HepG2 (cell line): ENCODE measurements around the gene LMNA. TPM values are rescaled to one million over a fixed set of nuclear protein-coding genes. Genes with fewer than 3 reads are reported as not detected.

Source experiments
- ASH2L ChIP-seq: fragments of 300-600, 200-600 bp; sonication (generic); IDR thresholded peaks from 2 replicates; pipeline ENCODE4 v1.7.0; 2017; ENCODE audit warnings: low read depth, mild to moderate bottlenecking, moderate library complexity, mixed read lengths, low read length; ENCODE audit not compliant: insufficient read length
- DNMT3B ChIP-seq: conservative IDR thresholded peaks from 2 replicates; pipeline ENCODE4 v1.6.1; 2016; ENCODE audit warnings: missing biosample characterization, control low read depth
- NAIF1 ChIP-seq: sonication (generic); formaldehyde crosslinking; IDR thresholded peaks from 2 replicates; pipeline ENCODE4 v1.5.0; 2020; ENCODE audit warnings: mild to moderate bottlenecking, missing genetic modification reagents, borderline replicate concordance
- ZNF234 ChIP-seq: sonication (generic); formaldehyde crosslinking; conservative IDR thresholded peaks from 2 replicates; pipeline ENCODE4 v1.5.1; 2020; ENCODE audit warnings: mild to moderate bottlenecking, missing genetic modification reagents
- ZNF430 ChIP-seq: sonication (generic); formaldehyde crosslinking; IDR thresholded peaks from 2 replicates; pipeline ENCODE4 v1.9.0; 2021; ENCODE audit warnings: mild to moderate bottlenecking, missing genetic modification reagents
- ZNF75D ChIP-seq: sonication (generic); formaldehyde crosslinking; IDR thresholded peaks from 2 replicates; pipeline ENCODE4 v1.8.1; 2023; ENCODE audit warnings: missing genetic modification reagents, mild to moderate bottlenecking, borderline replicate concordance
- ZSCAN29 ChIP-seq: sonication (generic); formaldehyde crosslinking; conservative IDR thresholded peaks from 2 replicates; pipeline ENCODE4 v1.4.0; 2020; ENCODE audit warnings: mild to moderate bottlenecking, missing genetic modification reagents
- polyA plus RNA-seq, 8 experiments: library from polyadenylated mRNA; depleted of rRNA in 3 of 8; stranded (reverse) in 7 of 8; unstranded in 1 of 8; fragments of >200 nt; fragmentation: Illumina TruSeq in 4 of 8; extraction: Trizol in 4 of 8; gene quantifications; 2 replicates each; pipeline versions ENCODE4 v1.2.1 to v1.2.3, GENCODE V29; 2011 to 2016; ENCODE audit warnings: low read depth in 4 of 8, missing spikeins in 1 of 8, mixed read lengths in 1 of 8; ENCODE audit not compliant: insufficient read depth in 1 of 8
- total RNA-seq, 5 experiments: library from RNA; depleted of rRNA; stranded (reverse); fragments of >200 nt; fragmentation: Illumina TruSeq; extraction: Trizol; gene quantifications; 2 replicates each; pipeline ENCODE4 v1.2.3, GENCODE V29; 2016; ENCODE audit warnings: low read depth in 1 of 5
- TF ChIP-seq, protein P1 (sequence below): sonication (generic); formaldehyde crosslinking; IDR thresholded peaks from 2 replicates; pipeline ENCODE4 v1.4.0; 2020; ENCODE audit warnings: missing genetic modification reagents
- TF ChIP-seq, protein P2 (sequence below): sonication (generic); formaldehyde crosslinking; IDR thresholded peaks from 2 replicates; pipeline ENCODE4 v1.8.1; 2023; ENCODE audit warnings: missing genetic modification reagents, inconsistent platforms, borderline replicate concordance
- TF ChIP-seq, protein P3 (sequence below): sonication (generic); formaldehyde crosslinking; IDR thresholded peaks from 2 replicates; pipeline ENCODE4 v1.8.0; 2022; ENCODE audit warnings: mild to moderate bottlenecking, missing genetic modification reagents, moderate library complexity
- TF ChIP-seq, protein P4 (sequence below), 2 experiments: sonication (generic) in 1 of 2; formaldehyde crosslinking in 1 of 2; IDR thresholded peaks; 2 replicates each; pipeline versions ENCODE4 v1.6.1 to v1.9.0; 2014 to 2022; ENCODE audit warnings: antibody characterized with exemption in 1 of 2, borderline replicate concordance in 1 of 2, inconsistent platforms in 1 of 2, low read depth in 1 of 2, missing genetic modification reagents in 1 of 2
- TF ChIP-seq, protein P5 (sequence below): sonication (generic); formaldehyde crosslinking; conservative IDR thresholded peaks from 2 replicates; pipeline ENCODE4 v1.8.0; 2022; ENCODE audit warnings: mild to moderate bottlenecking, moderate library complexity, missing genetic modification reagents

LMNA gene
- total and polyA plus RNA-seq, 2 of the 13 experiments (the other 11 are each of a cell fraction or from before 2014, with no cell fraction given) = 107 to 225 TPM

DNA sequence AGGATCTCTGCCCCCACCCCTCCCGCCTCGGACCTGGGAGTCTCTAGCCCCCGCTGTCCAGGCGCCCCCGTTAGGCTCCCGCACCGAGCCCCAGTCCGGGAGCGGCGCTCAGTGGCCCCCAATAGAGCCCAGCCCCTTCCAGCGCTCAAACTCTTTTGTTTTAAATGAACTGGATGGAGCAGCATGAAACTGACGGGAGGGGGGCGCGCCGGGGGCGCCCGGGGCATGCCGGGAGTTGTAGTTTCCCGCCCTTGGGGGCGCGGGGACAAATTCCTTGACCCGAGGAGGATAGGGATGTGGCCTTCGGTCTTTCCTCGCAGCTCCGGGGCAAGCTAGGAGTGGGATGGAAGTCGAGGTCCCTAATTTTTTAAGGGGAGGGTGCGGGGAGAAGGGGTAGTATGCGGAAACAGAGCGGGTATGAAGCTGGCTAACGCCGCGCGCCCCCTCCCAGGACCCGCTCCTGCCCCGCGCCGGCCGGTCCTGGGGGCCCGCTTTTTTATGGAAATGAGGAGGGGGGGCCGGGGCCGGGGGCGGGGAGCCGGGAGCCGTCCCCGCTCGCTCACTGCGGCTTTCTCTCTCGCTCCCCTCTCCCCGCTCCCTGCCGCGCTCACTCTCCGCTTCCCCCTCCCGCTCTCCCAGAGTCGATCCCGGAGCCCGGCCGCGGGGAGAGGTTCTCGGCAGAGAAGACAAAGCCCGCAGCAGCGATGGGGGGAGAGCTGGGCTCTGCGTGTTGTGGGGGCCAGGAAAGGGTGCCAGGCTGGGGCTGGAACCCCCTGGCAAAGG, 32.0 kb upstream of the LMNA start, which contains the start of gene MEX3A (continued):
- TF ChIP-seq, protein P1, sequence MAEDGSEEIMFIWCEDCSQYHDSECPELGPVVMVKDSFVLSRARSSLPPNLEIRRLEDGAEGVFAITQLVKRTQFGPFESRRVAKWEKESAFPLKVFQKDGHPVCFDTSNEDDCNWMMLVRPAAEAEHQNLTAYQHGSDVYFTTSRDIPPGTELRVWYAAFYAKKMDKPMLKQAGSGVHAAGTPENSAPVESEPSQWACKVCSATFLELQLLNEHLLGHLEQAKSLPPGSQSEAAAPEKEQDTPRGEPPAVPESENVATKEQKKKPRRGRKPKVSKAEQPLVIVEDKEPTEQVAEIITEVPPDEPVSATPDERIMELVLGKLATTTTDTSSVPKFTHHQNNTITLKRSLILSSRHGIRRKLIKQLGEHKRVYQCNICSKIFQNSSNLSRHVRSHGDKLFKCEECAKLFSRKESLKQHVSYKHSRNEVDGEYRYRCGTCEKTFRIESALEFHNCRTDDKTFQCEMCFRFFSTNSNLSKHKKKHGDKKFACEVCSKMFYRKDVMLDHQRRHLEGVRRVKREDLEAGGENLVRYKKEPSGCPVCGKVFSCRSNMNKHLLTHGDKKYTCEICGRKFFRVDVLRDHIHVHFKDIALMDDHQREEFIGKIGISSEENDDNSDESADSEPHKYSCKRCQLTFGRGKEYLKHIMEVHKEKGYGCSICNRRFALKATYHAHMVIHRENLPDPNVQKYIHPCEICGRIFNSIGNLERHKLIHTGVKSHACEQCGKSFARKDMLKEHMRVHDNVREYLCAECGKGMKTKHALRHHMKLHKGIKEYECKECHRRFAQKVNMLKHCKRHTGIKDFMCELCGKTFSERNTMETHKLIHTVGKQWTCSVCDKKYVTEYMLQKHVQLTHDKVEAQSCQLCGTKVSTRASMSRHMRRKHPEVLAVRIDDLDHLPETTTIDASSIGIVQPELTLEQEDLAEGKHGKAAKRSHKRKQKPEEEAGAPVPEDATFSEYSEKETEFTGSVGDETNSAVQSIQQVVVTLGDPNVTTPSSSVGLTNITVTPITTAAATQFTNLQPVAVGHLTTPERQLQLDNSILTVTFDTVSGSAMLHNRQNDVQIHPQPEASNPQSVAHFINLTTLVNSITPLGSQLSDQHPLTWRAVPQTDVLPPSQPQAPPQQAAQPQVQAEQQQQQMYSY = 0 out of 2 replicates have a peak, but pooled peaks have one; percentile 27
- TF ChIP-seq, protein P2, sequence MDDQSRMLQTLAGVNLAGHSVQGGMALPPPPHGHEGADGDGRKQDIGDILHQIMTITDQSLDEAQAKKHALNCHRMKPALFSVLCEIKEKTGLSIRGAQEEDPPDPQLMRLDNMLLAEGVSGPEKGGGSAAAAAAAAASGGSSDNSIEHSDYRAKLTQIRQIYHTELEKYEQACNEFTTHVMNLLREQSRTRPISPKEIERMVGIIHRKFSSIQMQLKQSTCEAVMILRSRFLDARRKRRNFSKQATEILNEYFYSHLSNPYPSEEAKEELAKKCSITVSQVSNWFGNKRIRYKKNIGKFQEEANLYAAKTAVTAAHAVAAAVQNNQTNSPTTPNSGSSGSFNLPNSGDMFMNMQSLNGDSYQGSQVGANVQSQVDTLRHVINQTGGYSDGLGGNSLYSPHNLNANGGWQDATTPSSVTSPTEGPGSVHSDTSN (CRISPR knock-in tag) = no peak
- TF ChIP-seq, protein P3, sequence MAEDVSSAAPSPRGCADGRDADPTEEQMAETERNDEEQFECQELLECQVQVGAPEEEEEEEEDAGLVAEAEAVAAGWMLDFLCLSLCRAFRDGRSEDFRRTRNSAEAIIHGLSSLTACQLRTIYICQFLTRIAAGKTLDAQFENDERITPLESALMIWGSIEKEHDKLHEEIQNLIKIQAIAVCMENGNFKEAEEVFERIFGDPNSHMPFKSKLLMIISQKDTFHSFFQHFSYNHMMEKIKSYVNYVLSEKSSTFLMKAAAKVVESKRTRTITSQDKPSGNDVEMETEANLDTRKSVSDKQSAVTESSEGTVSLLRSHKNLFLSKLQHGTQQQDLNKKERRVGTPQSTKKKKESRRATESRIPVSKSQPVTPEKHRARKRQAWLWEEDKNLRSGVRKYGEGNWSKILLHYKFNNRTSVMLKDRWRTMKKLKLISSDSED (CRISPR knock-in tag) = no peak
- TF ChIP-seq ZNF75D (CRISPR knock-in tag) (no peak), ZSCAN29 (CRISPR knock-in tag) (0 out of 2 replicates have a peak, but pooled peaks have one; percentile 19), DNMT3B (no peak), ZNF430 (CRISPR knock-in tag) (peak; percentile 65; the same call in 1 of the 2 replicates), ASH2L (peak; percentile 63), NAIF1 (CRISPR knock-in tag) (peak; percentile 44; the same call in 1 of the 2 replicates), ZNF234 (CRISPR knock-in tag) (no peak)
- TF ChIP-seq, protein P4, sequence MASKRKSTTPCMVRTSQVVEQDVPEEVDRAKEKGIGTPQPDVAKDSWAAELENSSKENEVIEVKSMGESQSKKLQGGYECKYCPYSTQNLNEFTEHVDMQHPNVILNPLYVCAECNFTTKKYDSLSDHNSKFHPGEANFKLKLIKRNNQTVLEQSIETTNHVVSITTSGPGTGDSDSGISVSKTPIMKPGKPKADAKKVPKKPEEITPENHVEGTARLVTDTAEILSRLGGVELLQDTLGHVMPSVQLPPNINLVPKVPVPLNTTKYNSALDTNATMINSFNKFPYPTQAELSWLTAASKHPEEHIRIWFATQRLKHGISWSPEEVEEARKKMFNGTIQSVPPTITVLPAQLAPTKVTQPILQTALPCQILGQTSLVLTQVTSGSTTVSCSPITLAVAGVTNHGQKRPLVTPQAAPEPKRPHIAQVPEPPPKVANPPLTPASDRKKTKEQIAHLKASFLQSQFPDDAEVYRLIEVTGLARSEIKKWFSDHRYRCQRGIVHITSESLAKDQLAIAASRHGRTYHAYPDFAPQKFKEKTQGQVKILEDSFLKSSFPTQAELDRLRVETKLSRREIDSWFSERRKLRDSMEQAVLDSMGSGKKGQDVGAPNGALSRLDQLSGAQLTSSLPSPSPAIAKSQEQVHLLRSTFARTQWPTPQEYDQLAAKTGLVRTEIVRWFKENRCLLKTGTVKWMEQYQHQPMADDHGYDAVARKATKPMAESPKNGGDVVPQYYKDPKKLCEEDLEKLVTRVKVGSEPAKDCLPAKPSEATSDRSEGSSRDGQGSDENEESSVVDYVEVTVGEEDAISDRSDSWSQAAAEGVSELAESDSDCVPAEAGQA (IDR thresholded peaks at IDR 0.05; ENCODE audit: low read depth) = peak; percentile 42; the same call in 1 of the 2 replicates
- TF ChIP-seq, protein P4 (CRISPR knock-in tag; IDR thresholded peaks at IDR 0.05; ENCODE audit: borderline replicate concordance) = no peak
- TF ChIP-seq, protein P5, sequence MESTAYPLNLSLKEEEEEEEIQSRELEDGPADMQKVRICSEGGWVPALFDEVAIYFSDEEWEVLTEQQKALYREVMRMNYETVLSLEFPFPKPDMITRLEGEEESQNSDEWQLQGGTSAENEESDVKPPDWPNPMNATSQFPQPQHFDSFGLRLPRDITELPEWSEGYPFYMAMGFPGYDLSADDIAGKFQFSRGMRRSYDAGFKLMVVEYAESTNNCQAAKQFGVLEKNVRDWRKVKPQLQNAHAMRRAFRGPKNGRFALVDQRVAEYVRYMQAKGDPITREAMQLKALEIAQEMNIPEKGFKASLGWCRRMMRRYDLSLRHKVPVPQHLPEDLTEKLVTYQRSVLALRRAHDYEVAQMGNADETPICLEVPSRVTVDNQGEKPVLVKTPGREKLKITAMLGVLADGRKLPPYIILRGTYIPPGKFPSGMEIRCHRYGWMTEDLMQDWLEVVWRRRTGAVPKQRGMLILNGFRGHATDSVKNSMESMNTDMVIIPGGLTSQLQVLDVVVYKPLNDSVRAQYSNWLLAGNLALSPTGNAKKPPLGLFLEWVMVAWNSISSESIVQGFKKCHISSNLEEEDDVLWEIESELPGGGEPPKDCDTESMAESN = no peak
